Ascending aorta (tissue), 2 donors: ENCODE measurements around the gene PNMA8A. TPM values are rescaled to one million over a fixed set of nuclear protein-coding genes. Genes with fewer than 3 reads are reported as not detected.

Experiments used
- DNase-seq, 2 donors: peaks; one replicate each; pipeline ENCODE4 v3.0.0-alpha.2; 2019; ENCODE audit warnings: low spot score in 2 of 2
- H3K27ac ChIP-seq, 2 donors: fragments of 200-600 bp; sonication (generic); one replicate each; pipeline ENCODE4 v1.5.1; 2016 to 2017; ENCODE audit warnings: mild to moderate bottlenecking in 1 of 2
- H3K27me3 ChIP-seq: fragments of 200-600 bp; sonication (generic); one replicate; pipeline ENCODE4 v1.5.1; 2017
- H3K36me3 ChIP-seq, 2 donors: fragments of 200-600 bp; sonication (generic); one replicate each; pipeline ENCODE4 v1.5.1; 2016
- H3K4me1 ChIP-seq, 2 donors: fragments of 200-600 bp; sonication (generic); one replicate each; pipeline ENCODE4 v1.5.1; 2016 to 2017; ENCODE audit warnings: mild to moderate bottlenecking in 1 of 2
- H3K4me3 ChIP-seq, 2 donors: fragments of 200-600 bp; sonication (generic); one replicate each; pipeline ENCODE4 v1.5.1; 2016 to 2017; ENCODE audit warnings: mild to moderate bottlenecking in 1 of 2
- H3K9me3 ChIP-seq, 2 donors: fragments of 200-600 bp; sonication (generic); one replicate each; pipeline ENCODE4 v1.5.1; 2016
- intact Hi-C: fragments of 100-400 bp; cut with DNase I; formaldehyde crosslinking; loops from one replicate; pipeline ENCODE4 v1.15.1; 2023
- total RNA-seq: library from RNA; depleted of rRNA; stranded (reverse); fragments of >200 nt; gene quantifications from one replicate; pipeline ENCODE4 v1.1.0, GENCODE V29; 2016
- TF ChIP-seq, protein P1 (sequence below), 3 experiments: fragments of 200-600 bp in 2 of 3; fragments of 450-650 bp in 1 of 3; sonication (generic) in 2 of 3; IDR thresholded peaks; one replicate each; pipeline ENCODE4 v1.5.1; 2016 to 2019; ENCODE audit warnings: antibody characterized with exemption in 3 of 3, mild to moderate bottlenecking in 1 of 3, moderate library complexity in 1 of 3

PNMA8A gene
- total RNA-seq, 1 donor from 2014 or later: 0.53 TPM

DNA sequence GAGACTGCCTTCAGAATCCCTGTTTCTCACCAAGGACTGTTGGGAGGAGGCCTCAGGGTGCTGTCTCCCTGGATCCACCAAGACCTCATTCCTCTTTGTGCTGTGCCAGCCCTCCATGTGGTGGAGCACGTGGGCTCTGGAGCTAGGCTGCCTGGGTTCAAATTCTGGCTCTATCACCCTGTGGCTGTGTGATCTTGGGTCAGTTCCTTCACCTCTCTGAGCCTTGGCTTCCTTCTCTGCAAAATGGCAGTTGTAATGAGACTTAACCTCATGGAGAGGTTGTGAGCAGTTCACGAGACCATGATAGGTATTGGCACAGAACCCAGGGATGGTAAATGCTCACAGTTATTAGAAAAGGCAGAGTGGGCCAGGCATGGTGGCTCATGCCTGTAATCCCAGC lies 49.0 kb downstream of the PNMA8A start:
- no peak for DNase-seq
- TF ChIP-seq, protein P1, sequence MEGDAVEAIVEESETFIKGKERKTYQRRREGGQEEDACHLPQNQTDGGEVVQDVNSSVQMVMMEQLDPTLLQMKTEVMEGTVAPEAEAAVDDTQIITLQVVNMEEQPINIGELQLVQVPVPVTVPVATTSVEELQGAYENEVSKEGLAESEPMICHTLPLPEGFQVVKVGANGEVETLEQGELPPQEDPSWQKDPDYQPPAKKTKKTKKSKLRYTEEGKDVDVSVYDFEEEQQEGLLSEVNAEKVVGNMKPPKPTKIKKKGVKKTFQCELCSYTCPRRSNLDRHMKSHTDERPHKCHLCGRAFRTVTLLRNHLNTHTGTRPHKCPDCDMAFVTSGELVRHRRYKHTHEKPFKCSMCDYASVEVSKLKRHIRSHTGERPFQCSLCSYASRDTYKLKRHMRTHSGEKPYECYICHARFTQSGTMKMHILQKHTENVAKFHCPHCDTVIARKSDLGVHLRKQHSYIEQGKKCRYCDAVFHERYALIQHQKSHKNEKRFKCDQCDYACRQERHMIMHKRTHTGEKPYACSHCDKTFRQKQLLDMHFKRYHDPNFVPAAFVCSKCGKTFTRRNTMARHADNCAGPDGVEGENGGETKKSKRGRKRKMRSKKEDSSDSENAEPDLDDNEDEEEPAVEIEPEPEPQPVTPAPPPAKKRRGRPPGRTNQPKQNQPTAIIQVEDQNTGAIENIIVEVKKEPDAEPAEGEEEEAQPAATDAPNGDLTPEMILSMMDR (IDR thresholded peaks at IDR 0.05): no peak
- peaks cover 5% of the 10 kb centered on the region in 2 donors for H3K4me1 ChIP-seq
- H3K36me3 ChIP-seq: no peaks in the 10 kb centered on the region
- H3K27ac ChIP-seq: no peak overlapping the region
- no peaks in the 10 kb centered on the region for H3K9me3 ChIP-seq
- H3K27me3 ChIP-seq: no peaks in the 10 kb centered on the region
- H3K4me3 ChIP-seq: no peak overlapping the region
- intact Hi-C loops: no loop called here

DNA sequence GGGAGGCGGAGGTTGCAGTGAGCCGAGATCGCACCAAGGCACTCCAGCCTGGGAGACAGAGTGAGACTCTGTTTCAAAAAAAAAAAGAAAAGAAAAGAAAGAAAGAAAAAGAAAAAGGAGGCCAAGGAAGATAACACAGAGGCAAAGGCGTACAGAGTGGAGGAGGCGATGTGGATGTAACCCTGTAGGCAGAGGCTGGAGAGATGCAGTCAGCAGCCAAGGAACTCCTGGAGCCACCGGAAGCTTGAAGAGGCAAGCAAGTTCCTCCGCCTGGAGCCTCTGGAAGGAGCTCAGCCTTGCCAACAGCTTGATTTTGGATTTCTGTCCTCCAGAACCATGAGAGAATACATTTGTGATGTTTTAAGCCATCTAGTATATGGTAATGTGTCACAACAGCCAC lies 51.3 kb downstream of the PNMA8A start:
- intact Hi-C loops: no loop called here
- Histone ChIP-seq H3K36me3 (no peaks in the 10 kb centered on the region), H3K4me1 (peaks cover 4 to 10% of the 10 kb centered on the region in 2 donors), H3K9me3 (no peaks in the 10 kb centered on the region), H3K27me3 (no peaks in the 10 kb centered on the region), H3K27ac (peak overlapping the region in 1 of 2 donors; percentile 50), H3K4me3 (no peak overlapping the region)
- TF ChIP-seq, protein P1 (IDR thresholded peaks at IDR 0.05): no peak
- DNase-seq: no peak

Other genes with a start within 250 kb of the PNMA8A start
- gene IGFL1, start 241.8 kb downstream of the PNMA8A start, total RNA-seq: not detected
- gene HIF3A, start 174.5 kb downstream of the PNMA8A start, total RNA-seq: 591 TPM
- 96.1 TPM for gene PPP5C, start 124.5 kb downstream of the PNMA8A start, total RNA-seq
- gene CCDC8, start 58.0 kb downstream of the PNMA8A start, total RNA-seq: 10.0 TPM
- 0.53 TPM for gene PNMA8C, start 42.6 kb downstream of the PNMA8A start, total RNA-seq
- 15.8 TPM for gene PNMA8B, start 24.3 kb upstream of the PNMA8A start, total RNA-seq
- 159 TPM for gene CALM3, start 129.8 kb upstream of the PNMA8A start, total RNA-seq
- gene PTGIR, start 153.5 kb upstream of the PNMA8A start, total RNA-seq: 120 TPM
- not detected for gene GNG8, start 164.6 kb upstream of the PNMA8A start, total RNA-seq
- gene DACT3, start 189.6 kb upstream of the PNMA8A start, total RNA-seq: 104 TPM
- gene PRKD2, start 245.6 kb upstream of the PNMA8A start, total RNA-seq: 101 TPM